D341Med (cell line): Measurements from ENCODE around the gene SHROOM4.

Experiments
- DNase-seq: peaks from one replicate; pipeline ENCODE4 v3.0.0; 2012; ENCODE audit warnings: low spot score

Gene SHROOM4

GRCh38 chrX:50778272-50778671 lies 35.7 kb downstream of the SHROOM4 start:
- no peak for DNase-seq

- no peak for DNase-seq
Measured at GRCh38 chrX:50776248-50776647, 37.7 kb downstream of the SHROOM4 start.

- DNase-seq = no peak
Measured at GRCh38 chrX:50771382-50771781, 42.6 kb downstream of the SHROOM4 start.

GRCh38 chrX:50770702-50771101 lies 43.3 kb downstream of the SHROOM4 start:
- DNase-seq = peak; percentile 4

DNA sequence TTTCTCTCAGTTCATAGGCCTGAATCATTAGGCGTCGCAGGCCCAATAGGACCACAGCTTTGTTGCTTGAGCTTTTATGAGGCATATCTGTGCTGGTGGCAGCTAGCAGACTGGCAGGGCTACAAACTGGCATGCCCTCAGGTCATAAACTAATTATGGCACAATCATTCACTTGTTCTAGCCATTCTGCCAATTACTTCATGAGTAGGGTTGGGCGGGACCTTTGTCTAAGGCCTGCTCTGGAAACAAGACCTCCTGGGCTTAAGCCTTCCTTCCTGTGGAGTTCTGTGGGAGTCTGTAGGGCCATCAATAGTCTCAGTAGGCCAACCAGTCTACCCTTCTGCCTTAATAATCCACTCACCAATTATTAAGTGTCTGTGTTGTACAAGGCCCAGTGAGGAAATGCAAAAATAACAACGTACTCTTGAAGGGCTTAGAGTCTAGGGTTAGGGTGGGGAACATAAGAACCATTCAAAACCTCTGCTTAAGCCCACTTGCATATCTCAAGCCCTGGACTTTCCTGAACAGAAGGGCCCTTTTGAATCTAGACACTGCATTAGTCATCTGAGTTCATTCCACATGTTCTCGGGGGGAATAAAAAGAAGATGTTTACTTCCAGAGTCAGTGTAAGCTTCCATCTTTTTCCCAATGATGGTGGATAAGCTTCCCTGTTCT lies 44.5 kb downstream of the SHROOM4 start:
- DNase-seq = no peak

DNA sequence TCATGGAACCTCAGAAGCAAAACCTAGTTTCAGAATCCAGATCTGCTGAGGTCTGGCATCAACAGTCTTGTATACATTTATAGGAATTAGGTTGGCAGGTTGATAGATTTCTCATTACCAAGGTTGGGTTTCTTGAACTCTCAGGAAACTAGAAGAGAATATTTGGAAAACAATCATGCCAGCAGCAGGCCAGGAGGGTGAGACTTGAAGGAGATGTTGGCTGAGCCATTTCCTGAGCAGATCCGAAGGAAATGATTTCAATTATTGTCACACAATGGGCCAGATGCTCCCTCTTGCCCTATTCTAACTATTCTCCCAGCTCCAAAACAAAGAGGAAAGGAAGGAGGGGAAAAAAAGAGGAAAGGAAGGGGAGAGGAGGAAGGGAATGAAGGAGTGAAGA lies 45.2 kb downstream of the SHROOM4 start:
- DNase-seq = no peak

DNA sequence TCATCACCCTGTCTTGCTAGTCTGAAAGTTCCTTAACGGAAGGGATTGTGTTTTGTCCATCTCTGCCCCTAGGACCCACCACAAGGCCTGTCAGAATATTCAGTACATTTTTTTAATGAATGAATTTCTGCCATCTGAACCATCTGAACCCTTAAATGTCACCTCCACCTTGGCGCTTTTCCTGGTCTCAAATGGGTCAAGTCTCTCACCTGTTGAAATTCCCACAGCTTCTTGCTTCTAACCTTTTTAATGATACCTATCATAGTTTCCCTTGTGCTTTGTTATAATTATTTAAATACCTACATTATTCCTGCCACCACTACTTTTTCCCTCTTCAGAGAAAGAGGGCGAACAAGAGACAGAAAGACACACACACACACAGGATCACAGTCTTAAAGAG lies 48.0 kb downstream of the SHROOM4 start:
- no peak for DNase-seq

GRCh38 chrX:50762578-50762977 lies 51.4 kb downstream of the SHROOM4 start:
- DNase-seq = no peak

GRCh38 chrX:50756276-50756675 lies 57.7 kb downstream of the SHROOM4 start:
- no peak for DNase-seq

DNA sequence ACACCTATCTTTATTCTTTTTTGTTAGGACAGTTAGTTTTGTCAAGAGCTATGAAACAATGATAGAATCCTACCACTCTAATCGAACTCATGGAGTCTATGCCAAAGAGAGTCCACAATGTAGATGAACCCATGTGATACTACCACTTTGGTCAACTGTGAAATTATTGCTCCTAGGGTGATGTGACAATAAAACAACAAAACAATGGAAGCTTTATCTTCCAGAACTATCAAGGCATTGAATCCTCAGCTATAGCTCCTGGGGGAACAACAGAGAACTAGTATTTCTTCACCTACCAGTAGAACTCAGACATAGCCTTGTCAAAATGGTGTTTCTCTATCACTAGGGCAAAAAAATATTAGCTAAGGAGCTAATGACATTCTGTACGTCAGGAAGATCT lies 62.9 kb downstream of the SHROOM4 start:
- no peak for DNase-seq

DNA sequence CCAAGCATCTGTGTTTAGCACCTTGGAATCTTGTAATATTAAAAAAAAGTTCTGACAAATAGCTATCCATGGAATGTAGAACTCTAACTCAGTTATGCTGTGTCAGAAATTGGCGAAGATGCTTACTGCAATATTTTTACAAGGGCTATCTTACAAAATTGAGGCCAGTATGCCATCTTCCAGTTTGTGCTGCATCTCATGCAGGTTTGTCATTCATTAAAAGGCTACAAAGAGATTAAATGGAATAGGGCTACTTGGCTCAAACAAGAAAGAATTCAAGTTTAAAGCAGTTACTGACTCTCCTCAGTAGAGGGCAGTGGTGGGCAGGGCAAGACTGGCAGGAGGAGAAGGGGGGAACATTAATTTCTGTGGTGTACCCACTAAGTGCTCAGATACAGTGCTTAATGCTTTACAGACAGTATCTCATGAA lies 66.5 kb downstream of the SHROOM4 start:
- DNase-seq = no peak

- no peak for DNase-seq
Measured at GRCh38 chrX:50736656-50737055, 77.3 kb downstream of the SHROOM4 start.

DNA sequence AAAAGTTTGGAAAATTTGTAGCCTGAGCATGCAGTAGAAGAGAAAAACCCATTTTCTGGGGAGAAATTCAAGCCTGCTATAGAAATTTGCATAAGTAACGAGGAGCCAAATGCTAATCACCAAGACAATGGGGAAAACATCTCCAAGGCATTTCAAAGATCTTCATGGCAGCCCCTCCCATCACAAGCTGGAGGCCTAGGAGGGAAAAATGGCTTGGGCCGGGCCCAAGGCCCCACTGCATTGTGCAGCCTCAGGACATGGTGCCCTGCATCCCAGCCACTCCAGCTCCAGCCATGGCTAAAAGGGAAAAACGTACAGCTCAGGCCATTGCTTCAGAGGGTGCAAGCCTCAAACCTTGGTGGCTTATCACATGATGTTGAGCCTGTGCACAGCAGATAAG lies 87.7 kb downstream of the SHROOM4 start:
- DNase-seq = no peak

- no peak for DNase-seq
Measured at GRCh38 chrX:50725310-50725709, 88.7 kb downstream of the SHROOM4 start.

GRCh38 chrX:50723006-50723405 lies 91.0 kb downstream of the SHROOM4 start:
- DNase-seq = no peak

DNA sequence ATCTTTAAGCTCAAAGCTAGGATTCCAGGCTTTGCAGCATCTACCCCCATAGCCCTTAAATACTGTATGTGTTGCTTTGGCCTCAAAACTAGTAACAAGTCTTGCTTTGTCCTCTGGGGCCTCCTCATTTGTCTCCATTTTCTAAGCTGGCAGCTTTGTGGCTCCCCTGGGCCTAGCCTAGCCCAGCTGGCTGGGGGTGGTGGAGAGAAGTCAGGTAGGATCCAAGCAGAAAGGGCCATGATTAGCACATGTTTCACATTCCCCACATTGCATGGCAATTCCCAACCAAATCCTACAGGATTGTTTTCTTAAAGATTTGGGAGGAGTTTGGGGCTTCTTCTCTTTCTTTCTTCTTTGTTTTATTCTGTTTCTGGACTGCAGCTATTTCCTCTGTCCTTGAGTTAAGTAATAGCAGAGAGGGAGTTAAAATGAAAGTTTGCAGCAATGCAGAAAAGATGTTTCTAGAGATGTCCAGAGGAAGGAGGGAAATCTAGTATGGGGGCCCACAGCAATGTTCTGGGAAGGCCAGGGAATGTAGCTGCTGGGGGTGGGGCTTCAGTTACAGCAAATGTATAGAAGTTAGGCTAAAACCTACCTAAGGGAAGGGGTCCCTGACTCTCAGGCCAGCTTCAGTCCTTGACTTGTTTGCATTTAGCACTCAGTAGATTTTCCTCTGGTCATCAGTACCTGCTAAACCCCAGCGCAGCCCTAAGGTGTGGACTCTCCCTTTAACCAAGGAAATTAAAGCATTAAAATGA lies 92.1 kb downstream of the SHROOM4 start:
- DNase-seq = no peak

- no peak for DNase-seq
Measured at GRCh38 chrX:50719614-50720013, 94.4 kb downstream of the SHROOM4 start.

DNA sequence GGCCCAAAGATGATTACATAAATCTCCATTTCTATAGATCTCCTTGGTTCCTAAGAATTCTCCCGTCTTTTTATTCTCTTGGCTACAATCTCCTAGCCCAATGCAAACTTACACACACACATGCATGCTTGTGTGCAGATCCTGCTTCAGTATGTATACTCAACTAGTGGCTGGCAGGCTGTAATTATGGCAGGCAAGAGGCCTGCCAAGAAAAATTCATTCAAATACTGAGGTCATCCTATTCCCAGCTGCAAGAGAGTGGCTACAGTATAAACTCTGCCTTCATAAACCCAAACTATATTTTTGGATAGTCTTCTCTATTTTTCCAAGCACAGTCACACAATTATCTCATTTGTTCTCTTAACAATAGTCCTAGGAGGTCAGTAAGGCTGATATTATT lies 95.2 kb downstream of the SHROOM4 start:
- DNase-seq = no peak

DNA sequence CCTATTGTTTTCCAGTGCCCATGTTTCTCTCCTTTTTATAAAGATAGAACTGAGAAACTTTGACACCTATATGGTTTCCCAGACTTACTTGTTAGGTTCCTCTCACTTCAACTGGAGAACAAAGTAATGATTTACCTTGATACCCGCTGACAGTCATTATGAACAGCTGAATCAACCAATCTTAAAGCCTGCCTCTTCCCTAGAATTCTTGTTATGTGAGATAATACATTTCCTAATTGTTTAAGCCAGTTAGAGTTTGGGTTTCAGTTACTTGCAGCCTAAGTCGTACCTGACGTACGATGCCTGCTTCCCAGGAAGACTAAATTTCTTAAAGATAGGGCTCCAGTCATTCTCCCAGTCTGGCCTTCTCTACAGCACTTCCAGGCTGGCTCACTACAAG lies 97.3 kb downstream of the SHROOM4 start:
- no peak for DNase-seq

DNA sequence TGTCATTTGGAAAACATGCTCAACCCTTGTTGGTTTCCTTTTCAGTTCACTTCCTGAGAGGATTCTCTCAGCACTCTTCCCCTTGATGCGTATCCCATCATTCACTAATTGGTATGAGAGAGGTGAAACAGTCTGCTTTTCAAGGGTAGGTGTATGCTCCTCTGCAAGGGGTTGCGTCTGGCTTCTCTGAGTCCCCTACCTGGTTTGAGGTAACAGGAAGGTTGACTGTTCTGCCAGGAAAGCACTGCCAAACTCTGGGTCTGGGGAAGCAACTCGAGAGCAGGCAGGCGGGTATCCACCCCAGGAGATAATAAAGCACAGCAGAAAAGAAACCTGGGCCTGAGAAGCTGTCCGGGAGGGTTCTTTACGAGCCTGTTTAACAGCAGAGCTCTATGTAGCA lies 101.2 kb downstream of the SHROOM4 start:
- no peak for DNase-seq

DNA sequence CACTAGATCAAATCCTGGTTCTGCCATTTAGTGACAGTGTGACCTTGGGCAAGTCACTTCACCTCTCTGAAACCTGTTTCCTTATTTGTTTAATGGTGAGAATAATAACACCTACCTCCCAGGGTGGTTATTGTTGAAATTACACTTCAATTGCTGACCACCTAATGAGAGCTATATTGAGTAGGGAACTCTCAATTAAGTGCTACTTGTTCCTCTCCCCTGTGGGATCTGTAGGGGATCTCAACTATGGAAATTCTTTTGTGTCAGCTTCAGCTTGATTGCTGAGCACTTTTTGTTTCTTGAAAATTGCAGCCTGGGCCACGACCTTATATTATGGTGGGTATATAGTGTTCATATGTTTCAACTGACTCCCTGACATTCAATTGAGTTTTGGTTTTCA lies 102.1 kb downstream of the SHROOM4 start:
- DNase-seq = no peak

GRCh38 chrX:50707955-50708699 lies 105.9 kb downstream of the SHROOM4 start:
- DNase-seq = no peak

GRCh38 chrX:50707405-50707804 lies 106.6 kb downstream of the SHROOM4 start:
- no peak for DNase-seq
